Activated CD4-positive, CD25-positive, alpha-beta regulatory T cell treated with anti-CD3 and anti-CD28 coated beads, Interleukin-2, amount 50 U/mL, for 24 hours (primary cell): ENCODE results near the gene MOV10L1.
A peak's percentile ranks its signal among the peaks of the same experiment; 100 is the strongest.

Experiments used
- ATAC-seq, 2 donors: fragments of 150-1000 bp; cut with Tn5 transposase; one replicate each; pipeline ENCODE4 v1.10.0; 2021; ENCODE audit warnings: mild to moderate bottlenecking in 1 of 2, moderate library complexity in 1 of 2

The MOV10L1 gene

GRCh38 chr22:50161508-50162390 lies 71.9 kb downstream of the MOV10L1 start:
- ATAC-seq: no peak

GRCh38 chr22:50162391-50162956 lies 72.7 kb downstream of the MOV10L1 start:
- no peak for ATAC-seq

- no peak for ATAC-seq
These were observed 75.8 kb downstream of the MOV10L1 start for GRCh38 chr22:50165436-50166123.

- ATAC-seq: no peak
These were observed 78.1 kb downstream of the MOV10L1 start for GRCh38 chr22:50167689-50168489.

- ATAC-seq: peak; percentile 33 to 48
These were observed 78.8 kb downstream of the MOV10L1 start for GRCh38 chr22:50168490-50169180.

- ATAC-seq: no peak
These were observed 79.5 kb downstream of the MOV10L1 start for GRCh38 chr22:50169181-50169759.

- peak; percentile 78 to 79 for ATAC-seq
These were observed 80.1 kb downstream of the MOV10L1 start for GRCh38 chr22:50169774-50170341.

- no peak for ATAC-seq
These were observed 80.9 kb downstream of the MOV10L1 start, which contains the start of gene PANX2 for GRCh38 chr22:50170453-50171318. Gene PANX2, plus strand, starts transcription at chr22:50170731. Its CDS starts 0 bp downstream, at chr22:50170731.

- ATAC-seq: no peak
These were observed 81.6 kb downstream of the MOV10L1 start for GRCh38 chr22:50171319-50171964.

- no peak for ATAC-seq
These were observed 82.2 kb downstream of the MOV10L1 start for GRCh38 chr22:50171965-50172421.

- ATAC-seq: no peak
These were observed 83.6 kb downstream of the MOV10L1 start for GRCh38 chr22:50173311-50173982.

GRCh38 chr22:50173983-50174355 lies 84.2 kb downstream of the MOV10L1 start:
- ATAC-seq: no peak

- no peak for ATAC-seq
These were observed 84.8 kb downstream of the MOV10L1 start for GRCh38 chr22:50174382-50175190.

- no peak for ATAC-seq
These were observed 85.3 kb downstream of the MOV10L1 start for GRCh38 chr22:50175191-50175461.

- no peak for ATAC-seq
These were observed 86.4 kb downstream of the MOV10L1 start for GRCh38 chr22:50175921-50176849.

GRCh38 chr22:50176850-50177536 lies 87.2 kb downstream of the MOV10L1 start:
- no peak for ATAC-seq
